Activated CD8-positive, alpha-beta T cell treated with anti-CD3 and anti-CD28 coated beads, Interleukin-2, amount 10 ng/mL, durations not matched to agents 7 days and 5 days (primary cell): ENCODE data around the gene CDK6. TPM values are rescaled to one million over a fixed set of nuclear protein-coding genes. Genes with fewer than 3 reads are reported as not detected.
A peak's percentile ranks its signal among the peaks of the same experiment; 100 is the strongest.

Source experiments
- ATAC-seq: fragments of 150-1000 bp; cut with Tn5 transposase; one replicate; pipeline ENCODE4 v1.10.0; 2021; ENCODE audit warnings: moderate library complexity
- CTCF ChIA-PET: fragments of 350-600 bp; sonication (Branson Sonifier 250); formaldehyde crosslinking; loops from one replicate; lab custom pipeline; 2021; ENCODE audit warnings: antibody characterized with exemption; lab: Charles Lee
- POLR2A ChIA-PET: fragments of 350-600 bp; sonication (Branson Sonifier 250); formaldehyde crosslinking; loops from one replicate; lab custom pipeline; 2021; ENCODE audit warnings: antibody characterized with exemption; lab: Charles Lee
- DNase-seq: peaks from one replicate; pipeline ENCODE4 v3.0.0-alpha.2; 2020
- H3K27ac Mint-ChIP-seq: one replicate; pipeline ENCODE4 v1.8.0; 2021; ENCODE audit warnings: mild to moderate bottlenecking, mixed read lengths
- H3K27me3 Mint-ChIP-seq: one replicate; pipeline ENCODE4 v1.8.0; 2021; ENCODE audit warnings: low read depth, mixed read lengths
- H3K36me3 Mint-ChIP-seq: one replicate; pipeline ENCODE4 v1.8.0; 2021; ENCODE audit warnings: low read depth, mixed read lengths
- H3K4me1 Mint-ChIP-seq: one replicate; pipeline ENCODE4 v1.8.0; 2021; ENCODE audit warnings: low read depth, mixed read lengths
- H3K4me3 Mint-ChIP-seq: one replicate; pipeline ENCODE4 v1.8.0; 2021; ENCODE audit warnings: mild to moderate bottlenecking, mixed read lengths
- H3K9me3 Mint-ChIP-seq: one replicate; pipeline ENCODE4 v1.8.0; 2022; ENCODE audit warnings: mixed read lengths; ENCODE audit not compliant: insufficient read depth
- total RNA-seq, 2 experiments: library from RNA; stranded (reverse); gene quantifications; one replicate each; pipeline ENCODE4 v1.2.3, GENCODE V29; 2021

CDK6 gene
- total RNA-seq, 2 experiments from 2014 or later = 159 to 160 TPM

- ChIA-PET POLR2A (no interaction called here), CTCF (interaction anchor here (1.2 kb wide), 1 partner anchor 222 kb away, joined by 4 read pairs; no protein-coding TSS in a partner anchor)
- peaks cover 34% of the 10 kb centered on the region for H3K27me3 Mint-ChIP-seq
- H3K4me3 Mint-ChIP-seq = no peak overlapping the region
- peaks cover 5% of the 10 kb centered on the region for H3K9me3 Mint-ChIP-seq
- H3K27ac Mint-ChIP-seq = no peak overlapping the region
- H3K36me3 Mint-ChIP-seq = no peaks in the 10 kb centered on the region
- no peaks in the 10 kb centered on the region for H3K4me1 Mint-ChIP-seq
- DNase-seq = no peak
- no peak for ATAC-seq
Measured at GRCh38 chr7:92843781-92844180, 7.4 kb upstream of the CDK6 start.

GRCh38 chr7:92843034-92843760 lies 6.8 kb upstream of the CDK6 start:
- peaks cover 5% of the 10 kb centered on the region for H3K9me3 Mint-ChIP-seq
- POLR2A ChIA-PET = no interaction called here
- H3K4me1 Mint-ChIP-seq = no peaks in the 10 kb centered on the region
- H3K27ac Mint-ChIP-seq = no peak overlapping the region
- ATAC-seq = no peak
- no peaks in the 10 kb centered on the region for H3K36me3 Mint-ChIP-seq
- DNase-seq = no peak
- CTCF ChIA-PET = interaction anchor here (0.7 kb wide), 1 partner anchor 146 kb away, joined by 3 read pairs; no protein-coding TSS in a partner anchor
- no peak overlapping the region for H3K4me3 Mint-ChIP-seq
- peaks cover 36% of the 10 kb centered on the region for H3K27me3 Mint-ChIP-seq

- Mint-ChIP-seq H3K27ac (no peak overlapping the region), H3K9me3 (peaks cover 5% of the 10 kb centered on the region), H3K4me1 (peaks cover 4% of the 10 kb centered on the region), H3K27me3 (peaks cover 43% of the 10 kb centered on the region), H3K36me3 (no peaks in the 10 kb centered on the region), H3K4me3 (no peak overlapping the region)
- ChIA-PET CTCF (interaction anchor here (1.3 kb wide), 1 partner anchor 11 kb away, joined by 3 read pairs; no protein-coding TSS in a partner anchor), POLR2A (no interaction called here)
- no peak for DNase-seq
- ATAC-seq = no peak
Measured at GRCh38 chr7:92841192-92841591, 4.8 kb upstream of the CDK6 start.

- DNase-seq = no peak
- ChIA-PET CTCF (interaction anchor here (0.6 to 1.3 kb wide), 2 partner anchors 10 to 230 kb away, joined by 3 read pairs; no protein-coding TSS in a partner anchor), POLR2A (no interaction called here)
- Mint-ChIP-seq H3K36me3 (no peaks in the 10 kb centered on the region), H3K9me3 (peaks cover 5% of the 10 kb centered on the region), H3K27me3 (peaks cover 43% of the 10 kb centered on the region), H3K27ac (no peak overlapping the region), H3K4me1 (peaks cover 4% of the 10 kb centered on the region), H3K4me3 (no peak overlapping the region)
- no peak for ATAC-seq
Measured at GRCh38 chr7:92840316-92840715, 3.9 kb upstream of the CDK6 start.

GRCh38 chr7:92839901-92840300 lies 3.5 kb upstream of the CDK6 start:
- ChIA-PET POLR2A (interaction anchor here (0.6 kb wide), 1 partner anchor 168 kb away, joined by 3 read pairs; no protein-coding TSS in a partner anchor), CTCF (interaction anchor here (0.6 to 1.3 kb wide), 4 partner anchors 10 to 230 kb away, joined by 3 to 4 read pairs (median 3); no protein-coding TSS in a partner anchor)
- H3K9me3 Mint-ChIP-seq = peaks cover 5% of the 10 kb centered on the region
- no peaks in the 10 kb centered on the region for H3K36me3 Mint-ChIP-seq
- no peak overlapping the region for H3K27ac Mint-ChIP-seq
- DNase-seq (no peak), ATAC-seq (no peak)
- peaks cover 43% of the 10 kb centered on the region for H3K27me3 Mint-ChIP-seq
- peaks cover 4% of the 10 kb centered on the region for H3K4me1 Mint-ChIP-seq
- H3K4me3 Mint-ChIP-seq = no peak overlapping the region

GRCh38 chr7:92838934-92839333 lies 2.6 kb upstream of the CDK6 start:
- H3K9me3 Mint-ChIP-seq = peaks cover 3% of the 10 kb centered on the region
- H3K27me3 Mint-ChIP-seq = peaks cover 42% of the 10 kb centered on the region
- POLR2A ChIA-PET = no interaction called here
- DNase-seq (no peak), ATAC-seq (no peak)
- CTCF ChIA-PET = interaction anchor here (0.8 kb wide), 1 partner anchor 158 kb away, joined by 4 read pairs; no protein-coding TSS in a partner anchor
- H3K4me3 Mint-ChIP-seq = no peak overlapping the region
- peaks cover 3% of the 10 kb centered on the region for H3K36me3 Mint-ChIP-seq
- no peak overlapping the region for H3K27ac Mint-ChIP-seq
- peaks cover 4% of the 10 kb centered on the region for H3K4me1 Mint-ChIP-seq

GRCh38 chr7:92837000-92837749 lies 802 bp upstream of the CDK6 start:
- Mint-ChIP-seq H3K9me3 (no peaks in the 10 kb centered on the region), H3K4me1 (peaks cover 5% of the 10 kb centered on the region), H3K36me3 (peaks cover 17% of the 10 kb centered on the region), H3K27ac (peak overlapping the region; percentile 64), H3K27me3 (peaks cover 30% of the 10 kb centered on the region), H3K4me3 (peak overlapping the region; percentile 88)
- no peak for ATAC-seq
- DNase-seq = no peak
- POLR2A ChIA-PET = interaction anchor here (0.7 to 1.5 kb wide), 5 partner anchors 9 to 394 kb away, joined by 3 to 6 read pairs (median 3); no protein-coding TSS in a partner anchor
- CTCF ChIA-PET = interaction anchor here (0.6 to 8.8 kb wide), 8 partner anchors 8 to 310 kb away, joined by 3 to 131 read pairs (median 3); partner anchors contain the start of gene FAM133B

- Mint-ChIP-seq H3K27ac (peak overlapping the region; percentile 82), H3K27me3 (peaks cover 23% of the 10 kb centered on the region), H3K9me3 (no peaks in the 10 kb centered on the region), H3K4me3 (peak overlapping the region; percentile 88), H3K4me1 (peaks cover 15% of the 10 kb centered on the region), H3K36me3 (peaks cover 30% of the 10 kb centered on the region)
- DNase-seq = peak; percentile 57
- POLR2A ChIA-PET = interaction anchor here (0.8 to 1.4 kb wide), 10 partner anchors 10 to 221 kb away, joined by 3 to 6 read pairs (median 4); no protein-coding TSS in a partner anchor
- ATAC-seq = peak; percentile 2
- CTCF ChIA-PET = interaction anchor here (2.2 to 8.8 kb wide), 2 partner anchors 136 to 213 kb away, joined by 4 to 131 read pairs; no protein-coding TSS in a partner anchor
Measured at GRCh38 chr7:92835851-92836488, 403 bp downstream of the CDK6 start.

GRCh38 chr7:92835261-92835850 lies 1.0 kb downstream of the CDK6 start:
- ATAC-seq (peak; percentile 25), DNase-seq (peak; percentile 64)
- Mint-ChIP-seq H3K4me3 (peak overlapping the region; percentile 88), H3K27me3 (peaks cover 18% of the 10 kb centered on the region), H3K27ac (peak overlapping the region; percentile 82), H3K4me1 (peaks cover 22% of the 10 kb centered on the region), H3K9me3 (no peaks in the 10 kb centered on the region), H3K36me3 (peaks cover 36% of the 10 kb centered on the region)
- ChIA-PET CTCF (interaction anchor here (8.8 kb wide), 1 partner anchor 213 kb away, joined by 131 read pairs; no protein-coding TSS in a partner anchor), POLR2A (interaction anchor here (0.7 to 1.5 kb wide), 8 partner anchors 22 to 282 kb away, joined by 3 to 5 read pairs (median 4); partner anchors contain the start of gene SAMD9)

- H3K36me3 Mint-ChIP-seq = peaks cover 42% of the 10 kb centered on the region
- H3K27me3 Mint-ChIP-seq = peaks cover 12% of the 10 kb centered on the region
- no peaks in the 10 kb centered on the region for H3K9me3 Mint-ChIP-seq
- ChIA-PET POLR2A (interaction anchor here (0.7 to 1.5 kb wide), 6 partner anchors 22 to 283 kb away, joined by 3 to 5 read pairs (median 4); partner anchors contain the start of genes FAM133B and SAMD9), CTCF (interaction anchor here (8.8 kb wide), 1 partner anchor 212 kb away, joined by 131 read pairs; no protein-coding TSS in a partner anchor)
- peak overlapping the region; percentile 86 for H3K27ac Mint-ChIP-seq
- DNase-seq (peak; percentile 54), ATAC-seq (no peak)
- H3K4me3 Mint-ChIP-seq = peak overlapping the region; percentile 88
- peaks cover 28% of the 10 kb centered on the region for H3K4me1 Mint-ChIP-seq
Measured at GRCh38 chr7:92834507-92835260, 1.7 kb downstream of the CDK6 start.
